Prostate gland (tissue), 2 donors: ENCODE results near the gene SH3PXD2B. TPM values are rescaled to one million over a fixed set of nuclear protein-coding genes. Genes with fewer than 3 reads are reported as not detected.
A peak's percentile ranks its signal among the peaks of the same experiment; 100 is the strongest.
"Not testable (repeated sequence)": the region's sequence is repeated elsewhere in the genome, so short reads cannot be mapped to it uniquely, and the experiment has no call there.

Source experiments
- DNase-seq: peaks from one replicate; pipeline ENCODE4 v3.0.0-alpha.2; 2019; ENCODE audit warnings: low spot score
- H3K27ac ChIP-seq, 2 donors: fragments of 200-600 bp; sonication (generic); 2 replicates each; pipeline ENCODE4 v1.5.1; 2017 to 2019
- H3K27me3 ChIP-seq: fragments of 200-600 bp; sonication (generic); replicated peaks from 2 replicates; pipeline ENCODE4 v1.5.1; 2019; ENCODE audit not compliant: insufficient read depth
- H3K36me3 ChIP-seq, 2 donors: fragments of 200-600 bp; sonication (generic); 1 replicate in 1 of 2; 2 replicates in 1 of 2; pipeline versions ENCODE4 v1.5.1 to v1.8.1; 2017 to 2019
- H3K4me1 ChIP-seq: fragments of 200-600 bp; sonication (generic); replicated peaks from 2 replicates; pipeline ENCODE4 v1.5.1; 2019
- H3K4me3 ChIP-seq, 2 donors: fragments of 200-600 bp; sonication (generic); 2 replicates each; pipeline ENCODE4 v1.5.1; 2017 to 2019
- H3K9me3 ChIP-seq: fragments of 200-600 bp; sonication (generic); 2 replicates; pipeline ENCODE4 v1.5.1; 2017
- CTCF ChIP-seq, 4 experiments: fragments of 200-600 bp in 2 of 4; fragments of 450-650 bp in 2 of 4; sonication (generic) in 2 of 4; IDR thresholded peaks; 1 replicate in 3 of 4; 2 replicates in 1 of 4; pipeline ENCODE4 v1.5.1; 2016 to 2019; ENCODE audit warnings: antibody characterized with exemption in 4 of 4, mild to moderate bottlenecking in 2 of 4, moderate library complexity in 2 of 4
- POLR2A ChIP-seq: fragments of 450-650 bp; IDR thresholded peaks from one replicate; pipeline ENCODE4 v1.6.1; 2016; ENCODE audit warnings: antibody characterized with exemption, mild to moderate bottlenecking
- POLR2AphosphoS5 ChIP-seq: sonication (generic); formaldehyde crosslinking; IDR thresholded peaks from one replicate; pipeline ENCODE4 v1.6.1; 2017; ENCODE audit warnings: antibody characterized with exemption
- WGBS: methylation state at CpG from one replicate; pipeline ENCODE4 v1.1.5; 2018; 5-methylcytosine and 5-hydroxymethylcytosine counted together
- intact Hi-C: fragments of 100-400 bp; cut with DNase I; formaldehyde crosslinking; loops from one replicate; pipeline ENCODE4 v1.14.2; 2022
- total RNA-seq, 2 donors: library from RNA; depleted of rRNA; stranded (reverse); fragments of >200 nt; gene quantifications; one replicate each; pipeline ENCODE4 v1.1.0, GENCODE V29; 2016

The SH3PXD2B gene
- total RNA-seq, 2 donors from 2014 or later = 15.8 to 38.0 TPM

DNA sequence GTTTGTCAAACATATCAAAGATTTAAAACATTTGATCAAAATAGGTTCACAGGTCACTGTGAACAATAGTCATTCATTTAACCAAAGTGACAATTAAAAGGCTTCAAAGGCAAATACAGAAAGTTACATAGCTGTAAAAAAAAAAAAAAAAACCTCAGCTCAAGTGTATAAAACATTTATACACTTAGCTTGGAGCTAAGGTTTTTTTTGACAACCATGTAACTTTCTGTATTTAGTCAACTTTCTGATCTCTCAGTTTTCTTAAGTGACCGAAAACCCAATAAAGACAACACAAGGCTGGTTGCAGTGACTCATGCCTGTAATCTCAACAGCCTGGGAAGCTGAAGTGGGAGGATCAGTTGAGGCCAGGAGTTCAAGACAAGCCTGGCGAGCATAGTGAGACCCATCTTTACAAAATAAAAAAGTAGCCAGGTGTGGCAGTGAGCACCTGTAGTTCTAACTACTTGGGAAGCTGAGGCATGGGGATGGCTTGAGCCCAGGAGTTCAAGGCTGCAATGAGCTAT is 154.3 kb downstream of the SH3PXD2B start:
- no peaks in the 10 kb centered on the region for H3K36me3 ChIP-seq
- 91% methylated on average over 2 of the region's 2 CpGs for WGBS
- intact Hi-C loops = loop anchor here (10.0 kb wide), 1 partner anchor 385 kb away; no protein-coding TSS in a partner anchor
- H3K4me3 ChIP-seq = no peak overlapping the region
- no peak for DNase-seq
- H3K27me3 ChIP-seq = no peaks in the 10 kb centered on the region
- H3K9me3 ChIP-seq = no peaks in the 10 kb centered on the region
- H3K27ac ChIP-seq = no peak overlapping the region
- no peak for TF ChIP-seq POLR2AphosphoS5
- TF ChIP-seq CTCF (IDR thresholded peaks at IDR 0.05) = no peak
- no peak for TF ChIP-seq POLR2A
- H3K4me1 ChIP-seq = no peaks in the 10 kb centered on the region

- H3K27me3 ChIP-seq = no peaks in the 10 kb centered on the region
- no peak for DNase-seq
- H3K4me3 ChIP-seq = no peak overlapping the region
- TF ChIP-seq CTCF (IDR thresholded peaks at IDR 0.05) (no peak), POLR2A (no peak), POLR2AphosphoS5 (no peak)
- intact Hi-C loops = loop anchor here (5.0 to 10.0 kb wide), 2 partner anchors 188 to 380 kb away; no protein-coding TSS in a partner anchor
- no peaks in the 10 kb centered on the region for H3K36me3 ChIP-seq
- H3K4me1 ChIP-seq = no peaks in the 10 kb centered on the region
- no peak overlapping the region for H3K27ac ChIP-seq
- H3K9me3 ChIP-seq = no peaks in the 10 kb centered on the region
Observed at GRCh38 chr5:172294831-172295230, 159.5 kb downstream of the SH3PXD2B start.

DNA sequence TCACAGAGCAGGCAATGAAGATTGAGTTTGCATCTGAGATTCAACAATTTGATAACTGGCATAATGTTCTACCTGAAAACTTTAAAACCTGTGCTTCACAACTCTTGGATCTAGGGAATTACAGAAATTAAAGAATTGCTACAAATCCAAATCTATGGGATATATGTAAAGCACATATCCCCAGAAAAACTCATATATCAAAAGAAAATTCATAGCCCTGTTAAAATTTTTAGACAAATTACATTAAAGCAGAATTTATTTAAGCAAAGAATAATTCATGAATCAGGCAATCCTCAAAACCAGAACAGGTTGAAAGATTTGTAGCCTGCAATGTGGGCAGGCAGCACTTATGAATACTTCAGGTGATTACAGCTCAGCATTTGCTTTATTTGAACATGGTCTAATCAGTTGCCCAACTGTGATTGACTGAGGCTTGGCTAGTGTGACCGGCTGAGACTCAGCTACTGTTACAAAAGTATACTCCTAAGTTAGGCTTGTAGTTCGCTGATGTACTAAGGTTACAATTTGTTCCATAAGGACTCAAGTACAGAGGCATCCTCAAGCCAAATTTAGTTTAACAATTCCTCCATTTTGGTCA is 160.5 kb downstream of the SH3PXD2B start:
- intact Hi-C loops = loop anchor here (5.0 to 10.0 kb wide), 2 partner anchors 187 to 379 kb away; no protein-coding TSS in a partner anchor
- Histone ChIP-seq H3K4me3 (no peak overlapping the region), H3K36me3 (no peaks in the 10 kb centered on the region), H3K4me1 (no peaks in the 10 kb centered on the region), H3K9me3 (no peaks in the 10 kb centered on the region), H3K27me3 (no peaks in the 10 kb centered on the region), H3K27ac (no peak overlapping the region)
- 76% methylated on average over 2 of the region's 2 CpGs for WGBS
- DNase-seq = no peak
- TF ChIP-seq POLR2A = no peak
- TF ChIP-seq POLR2AphosphoS5 = no peak
- no peak for TF ChIP-seq CTCF (IDR thresholded peaks at IDR 0.05)

- no peak overlapping the region for H3K27ac ChIP-seq
- no peaks in the 10 kb centered on the region for H3K4me1 ChIP-seq
- no peaks in the 10 kb centered on the region for H3K9me3 ChIP-seq
- H3K27me3 ChIP-seq = no peaks in the 10 kb centered on the region
- intact Hi-C loops = loop anchor here (5.0 to 10.0 kb wide), 2 partner anchors 186 to 378 kb away; no protein-coding TSS in a partner anchor
- WGBS = 45% methylated on average over 5 of the region's 5 CpGs
- H3K36me3 ChIP-seq = no peaks in the 10 kb centered on the region
- H3K4me3 ChIP-seq = no peak overlapping the region
- peak; percentile 43 to 79 (median 72) for TF ChIP-seq CTCF (IDR thresholded peaks at IDR 0.05)
- peak; percentile 63 for TF ChIP-seq POLR2AphosphoS5
- TF ChIP-seq POLR2A = no peak
- DNase-seq = peak; percentile 51
Observed at GRCh38 chr5:172293054-172293744, 161.1 kb downstream of the SH3PXD2B start.

- H3K27me3 ChIP-seq, H3K4me3 ChIP-seq, H3K4me1 ChIP-seq, H3K27ac ChIP-seq, H3K9me3 ChIP-seq, H3K36me3 ChIP-seq, DNase-seq: not testable (repeated sequence)
- intact Hi-C loops = loop anchor here (5.0 to 10.0 kb wide), 2 partner anchors 185 to 377 kb away; no protein-coding TSS in a partner anchor
- 81% methylated on average over 5 of the region's 5 CpGs for WGBS
Observed at GRCh38 chr5:172291837-172292236, 162.5 kb downstream of the SH3PXD2B start.
